HT-29 (cell line): ENCODE measurements around the gene TBK1. TPM values are rescaled to one million over a fixed set of nuclear protein-coding genes. Genes with fewer than 3 reads are reported as not detected.

Experiments used
- DNase-seq: peaks from one replicate; pipeline ENCODE4 v3.0.0-alpha.2; 2015; ENCODE audit warnings: low spot score
- total RNA-seq: library from RNA; depleted of rRNA; stranded (reverse); fragments of >200 nt; shearing (Covaris generic); gene quantifications from 2 replicates; pipeline ENCODE4 v1.2.3, GENCODE V29; 2014; rRNA removed

Gene TBK1
- total RNA-seq, 1 experiment from 2014 or later = 13.7 TPM

DNA sequence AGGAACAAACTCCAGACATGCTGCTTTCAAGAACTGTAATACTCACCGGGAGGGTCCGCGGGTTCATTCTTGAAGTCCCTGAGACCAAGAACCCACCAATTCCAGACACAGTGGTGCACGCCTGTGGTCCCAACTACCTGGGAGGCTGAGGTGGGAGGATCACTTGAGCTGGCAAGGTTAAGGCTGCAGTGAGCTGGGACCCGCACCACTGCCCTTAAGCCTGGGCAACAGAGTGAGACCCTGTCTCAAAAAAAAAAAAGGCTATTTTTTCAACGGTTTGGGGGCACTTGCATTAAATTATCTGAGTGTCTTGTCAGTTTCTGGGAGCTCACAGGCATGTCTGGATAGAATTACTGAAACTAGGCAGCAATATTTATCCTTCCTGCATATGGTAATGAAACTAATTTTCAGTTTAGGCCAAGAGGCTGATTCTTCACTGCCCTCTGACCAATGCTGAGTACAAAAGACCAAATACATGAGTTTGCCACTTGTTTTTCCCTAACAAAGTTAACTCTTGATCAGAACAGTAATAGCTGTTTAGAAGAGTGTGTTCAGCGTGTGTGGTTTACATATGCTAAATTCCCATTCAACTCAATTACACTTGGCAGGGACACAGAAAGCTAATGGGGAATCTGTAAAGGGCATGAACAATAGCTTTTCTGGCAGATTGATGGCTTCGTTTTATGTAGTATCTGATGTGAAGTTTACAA is 92.6 kb downstream of the TBK1 start:
- no peak for DNase-seq

DNA sequence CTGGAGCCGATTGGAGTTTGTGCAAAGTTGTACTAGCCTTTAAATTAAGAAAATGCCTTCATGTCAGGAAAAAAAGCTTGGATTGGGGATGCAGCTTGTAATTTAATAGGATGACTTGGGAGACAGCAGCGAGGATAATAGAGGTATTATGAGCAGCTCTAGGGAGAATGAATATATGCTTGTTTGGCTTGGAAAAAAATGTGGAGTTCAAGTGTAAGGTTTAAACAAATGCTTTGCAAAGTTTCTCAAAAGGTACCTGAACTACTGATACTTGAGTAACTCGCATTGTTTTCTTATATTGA is 93.1 kb downstream of the TBK1 start:
- no peak for DNase-seq

DNA sequence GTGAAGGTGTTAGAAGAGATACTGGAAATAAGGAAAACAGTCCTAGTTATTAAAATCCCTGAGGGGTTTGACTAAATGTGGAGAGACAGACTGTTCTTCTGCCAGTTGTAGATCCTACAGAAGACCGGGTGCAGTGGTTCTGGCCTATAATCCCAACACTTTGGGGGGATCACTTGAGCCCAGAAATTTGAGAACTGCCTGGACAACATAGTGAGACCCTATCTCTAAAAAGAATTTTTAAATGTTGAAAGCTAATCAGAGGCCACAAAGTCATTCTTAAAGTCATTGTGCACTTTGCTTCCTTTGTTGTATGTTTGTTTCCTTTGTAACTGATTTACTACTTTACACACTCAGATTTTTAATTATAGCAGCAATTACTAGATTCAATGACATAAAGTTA is 97.2 kb downstream of the TBK1 start:
- no peak for DNase-seq

DNA sequence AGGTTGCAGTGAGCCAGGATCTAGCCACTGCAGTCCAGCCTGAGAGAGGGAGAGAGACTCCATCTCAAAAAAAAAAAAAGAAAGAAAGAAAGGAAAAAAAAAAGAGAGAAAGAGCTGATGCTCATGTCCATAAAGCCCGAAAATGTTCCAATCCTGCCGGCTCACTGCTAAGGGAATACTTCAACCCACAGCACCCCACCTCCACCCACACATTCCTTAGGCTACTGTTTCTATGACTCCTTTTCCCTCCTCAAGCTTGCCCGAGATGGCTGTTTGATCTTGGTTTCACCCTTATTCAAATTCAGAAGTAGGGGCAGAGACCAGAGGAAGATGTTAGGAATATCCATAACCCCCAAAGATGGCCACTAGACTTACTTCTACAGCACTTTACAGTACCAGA is 98.8 kb downstream of the TBK1 start:
- DNase-seq = no peak

DNA sequence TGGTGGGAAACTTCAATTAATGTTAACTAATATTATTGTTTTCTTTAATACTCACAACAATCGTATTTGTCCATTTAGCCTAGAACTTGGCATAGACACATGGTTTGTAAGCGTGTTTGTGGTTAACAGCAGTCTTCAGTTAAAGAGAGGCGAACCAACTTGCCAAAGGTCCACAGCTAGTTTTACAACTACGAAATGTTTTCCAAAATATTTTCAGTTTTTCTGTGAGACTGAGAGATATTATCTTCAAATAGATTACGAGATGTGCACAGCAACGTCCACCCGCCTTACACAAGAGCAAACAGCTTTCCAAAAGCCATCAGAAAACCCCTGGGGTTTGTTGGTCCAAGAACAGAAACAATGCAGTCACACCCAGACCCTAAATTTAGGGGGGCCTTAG is 99.8 kb downstream of the TBK1 start:
- DNase-seq = no peak

Other genes with a start within 250 kb of the TBK1 start
- 7.1 and 9.0 TPM in 2 replicates for gene KICS2, start 229.8 kb upstream of the TBK1 start, total RNA-seq
- gene C12orf56, start 61.4 kb upstream of the TBK1 start, total RNA-seq = not detected in 2 replicates
- 42.6 and 45.2 TPM in 2 replicates for gene XPOT, start 47.7 kb upstream of the TBK1 start, total RNA-seq
- gene RASSF3, start 158.4 kb downstream of the TBK1 start, total RNA-seq = 41.2 and 41.9 TPM in 2 replicates